Thyroid gland (tissue), 4 donors: ENCODE measurements around the gene ADCY4. TPM values are rescaled to one million over a fixed set of nuclear protein-coding genes. Genes with fewer than 3 reads are reported as not detected.
"Not testable (repeated sequence)": the region's sequence is repeated elsewhere in the genome, so short reads cannot be mapped to it uniquely, and the experiment has no call there.

Source experiments
- DNase-seq, 2 donors: peaks; one replicate each; pipeline ENCODE4 v3.0.0-alpha.2; 2019
- H3K27ac ChIP-seq, 3 donors: fragments of 200-600 bp; sonication (generic); 1 replicate in 2 of 3; 2 replicates in 1 of 3; pipeline ENCODE4 v1.5.1; 2016 to 2019; ENCODE audit warnings: mild to moderate bottlenecking in 1 of 3, moderate library complexity in 1 of 3
- H3K27me3 ChIP-seq: fragments of 200-600 bp; sonication (generic); one replicate; pipeline ENCODE4 v1.5.1; 2019
- H3K36me3 ChIP-seq, 2 donors: fragments of 200-600 bp; sonication (generic); one replicate each; pipeline ENCODE4 v1.5.1; 2016 to 2019
- H3K4me1 ChIP-seq, 2 donors: fragments of 200-600 bp; sonication (generic); one replicate each; pipeline ENCODE4 v1.5.1; 2017 to 2019
- H3K4me3 ChIP-seq, 3 donors: fragments of 200-600 bp; sonication (generic); replicated peaks in 1 of 3; 1 replicate in 2 of 3; 2 replicates in 1 of 3; pipeline ENCODE4 v1.5.1; 2016; ENCODE audit warnings: mild to moderate bottlenecking in 1 of 3
- H3K9me3 ChIP-seq: fragments of 200-600 bp; sonication (generic); one replicate; pipeline ENCODE4 v1.5.1; 2017
- CTCF ChIP-seq, 6 experiments: fragments of 200-600 bp in 3 of 6; fragments of 450-650 bp in 3 of 6; sonication (generic) in 3 of 6; IDR thresholded peaks; one replicate each; pipeline ENCODE4 v1.5.1; 2016 to 2019; ENCODE audit warnings: antibody characterized with exemption in 6 of 6, mild to moderate bottlenecking in 2 of 6, inconsistent platforms in 1 of 6, moderate library complexity in 1 of 6
- POLR2A ChIP-seq, 2 donors: fragments of 450-650 bp; IDR thresholded peaks; one replicate each; pipeline ENCODE4 v1.6.1; 2017; ENCODE audit warnings: antibody characterized with exemption in 2 of 2, mild to moderate bottlenecking in 2 of 2, moderate library complexity in 1 of 2
- whole genome bisulfite sequencing, 2 donors: methylation state at CpG; one replicate each; pipeline ENCODE4 v1.1.5; 2017; 5-methylcytosine and 5-hydroxymethylcytosine counted together
- intact Hi-C: fragments of 100-400 bp; cut with DNase I; formaldehyde crosslinking; loops from one replicate; pipeline ENCODE4 v1.15.1; 2023
- total RNA-seq, 4 donors: library from RNA; depleted of rRNA; stranded (reverse); fragments of >200 nt; gene quantifications; one replicate each; pipeline ENCODE4 v1.2.3, GENCODE V29; 2016

ADCY4 gene
- total RNA-seq, 4 donors from 2014 or later: 35.2 to 65.4 (median 48.8) TPM

DNA sequence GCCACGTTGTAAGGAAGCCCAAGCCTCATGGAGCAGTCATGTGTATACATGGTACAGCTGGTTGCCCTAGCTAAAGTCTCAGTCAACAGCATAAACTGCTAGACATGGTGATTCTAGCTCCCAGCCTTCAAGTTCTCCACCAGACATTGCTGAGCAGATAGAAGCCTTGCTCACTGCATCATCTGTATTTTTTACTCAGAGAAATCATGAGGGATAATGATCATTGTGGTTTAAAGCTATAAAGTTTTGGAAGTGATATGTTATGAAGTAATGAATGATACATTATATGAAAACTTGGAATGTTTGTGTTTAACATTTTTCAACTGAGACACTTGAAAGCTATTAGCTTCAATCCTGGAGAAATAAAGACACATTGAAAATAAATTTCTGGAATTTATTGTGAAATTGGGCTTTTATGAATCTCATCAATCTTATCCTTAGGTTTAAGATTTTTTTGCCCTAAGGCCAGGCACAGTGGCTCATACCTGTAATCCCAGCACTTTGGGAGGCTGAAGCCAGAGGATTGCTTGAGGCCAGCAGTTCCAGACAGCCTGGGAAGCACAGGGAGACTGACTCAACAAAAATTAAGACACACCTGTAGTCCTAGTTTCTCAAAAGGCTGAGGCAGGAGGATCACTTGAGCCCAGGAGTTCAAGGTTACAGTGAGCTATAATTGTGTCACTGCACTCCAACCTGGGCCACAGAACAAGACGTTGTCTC lies 27.5 kb upstream of the ADCY4 start:
- Histone ChIP-seq H3K4me3 (no peak overlapping the region), H3K4me1 (peaks cover 14 to 15% of the 10 kb centered on the region in 2 donors), H3K9me3 (no peaks in the 10 kb centered on the region), H3K27ac (no peak overlapping the region), H3K36me3 (no peaks in the 10 kb centered on the region), H3K27me3 (no peaks in the 10 kb centered on the region)
- TF ChIP-seq POLR2A (IDR thresholded peaks at IDR 0.05): no peak
- TF ChIP-seq CTCF (IDR thresholded peaks at IDR 0.05): no peak
- intact Hi-C loops: no loop called here
- 52 to 55% methylated on average over 2 of the region's 2 CpGs for WGBS, 2 donors
- DNase-seq: no peak

DNA sequence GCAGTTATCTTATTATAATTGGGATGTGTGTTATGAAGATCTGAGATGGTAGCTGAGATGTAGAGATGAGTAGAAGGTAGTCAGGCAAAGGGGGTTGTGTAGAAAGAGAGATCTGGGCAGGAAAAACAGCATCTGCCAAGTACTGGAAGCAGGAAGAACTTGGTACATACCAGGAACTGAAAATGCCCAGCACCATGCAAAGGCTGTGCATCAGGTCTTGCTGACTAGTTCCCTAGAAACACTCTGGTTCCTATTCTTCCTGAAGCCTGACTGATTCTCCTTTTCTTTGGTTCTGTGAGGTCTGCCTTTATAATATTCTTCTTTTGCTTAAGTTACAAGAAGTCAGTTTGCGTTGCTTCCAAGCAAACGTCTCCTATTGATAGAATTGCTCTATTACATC lies 26.5 kb upstream of the ADCY4 start:
- peaks cover 13 to 15% of the 10 kb centered on the region in 2 donors for H3K4me1 ChIP-seq
- H3K9me3 ChIP-seq: no peaks in the 10 kb centered on the region
- WGBS, 2 donors: 77 to 80% methylated on average over 2 of the region's 2 CpGs
- intact Hi-C loops: no loop called here
- no peak overlapping the region for H3K27ac ChIP-seq
- TF ChIP-seq CTCF (IDR thresholded peaks at IDR 0.05) (no peak), POLR2A (IDR thresholded peaks at IDR 0.05) (no peak)
- no peak overlapping the region for H3K4me3 ChIP-seq
- DNase-seq: no peak
- H3K27me3 ChIP-seq: no peaks in the 10 kb centered on the region
- no peaks in the 10 kb centered on the region for H3K36me3 ChIP-seq

- Histone ChIP-seq H3K4me1 (peaks cover 5 to 6% of the 10 kb centered on the region in 2 donors), H3K27ac (no peak overlapping the region), H3K4me3 (no peak overlapping the region), H3K9me3 (no peaks in the 10 kb centered on the region), H3K27me3 (no peaks in the 10 kb centered on the region), H3K36me3 (no peaks in the 10 kb centered on the region)
- no peak for DNase-seq
- TF ChIP-seq POLR2A (IDR thresholded peaks at IDR 0.05): no peak
- no peak for TF ChIP-seq CTCF (IDR thresholded peaks at IDR 0.05)
- WGBS, 2 donors: 92 to 100% methylated on average over 3 of the region's 3 CpGs
- intact Hi-C loops: no loop called here
These were observed 25.4 kb upstream of the ADCY4 start for GRCh38 chr14:24360281-24360680.

DNA sequence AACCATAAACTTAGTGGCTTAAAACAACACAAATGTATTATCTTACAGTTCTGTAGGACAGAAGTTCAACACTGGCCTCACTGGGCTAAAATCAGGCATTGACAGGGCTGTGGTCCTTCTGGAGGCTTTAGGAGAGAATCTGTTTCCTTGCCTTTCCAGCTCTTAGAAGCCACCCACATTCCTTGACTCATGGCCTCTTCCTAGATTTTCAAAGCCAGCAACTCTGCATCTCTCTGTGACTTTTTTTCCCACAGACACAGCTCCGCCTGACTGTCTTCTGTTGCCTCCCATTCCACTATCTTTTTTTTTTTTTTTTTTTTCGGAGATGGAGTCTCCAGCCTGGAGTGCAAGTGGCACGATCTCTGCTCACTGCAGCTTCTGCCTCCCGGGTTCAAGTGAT lies 21.3 kb upstream of the ADCY4 start:
- H3K27me3 ChIP-seq: no peaks in the 10 kb centered on the region
- intact Hi-C loops: no loop called here
- H3K4me1 ChIP-seq: peaks cover 9 to 25% of the 10 kb centered on the region in 2 donors
- DNase-seq: no peak
- H3K36me3 ChIP-seq: no peaks in the 10 kb centered on the region
- 95 to 96% methylated on average over 4 of the region's 4 CpGs for WGBS, 2 donors
- H3K4me3 ChIP-seq: no peak overlapping the region
- TF ChIP-seq POLR2A (IDR thresholded peaks at IDR 0.05) (no peak), CTCF (IDR thresholded peaks at IDR 0.05) (no peak)
- H3K27ac ChIP-seq: no peak overlapping the region
- H3K9me3 ChIP-seq: no peaks in the 10 kb centered on the region

GRCh38 chr14:24355009-24355408 lies 20.1 kb upstream of the ADCY4 start:
- H3K27me3 ChIP-seq: no peaks in the 10 kb centered on the region
- H3K9me3 ChIP-seq: no peaks in the 10 kb centered on the region
- intact Hi-C loops: no loop called here
- no peak overlapping the region for H3K4me3 ChIP-seq
- no peaks in the 10 kb centered on the region for H3K36me3 ChIP-seq
- no peak for DNase-seq
- H3K4me1 ChIP-seq: peaks cover 9 to 25% of the 10 kb centered on the region in 2 donors
- TF ChIP-seq CTCF (IDR thresholded peaks at IDR 0.05) (no peak), POLR2A (IDR thresholded peaks at IDR 0.05) (no peak)
- 89 to 90% methylated on average over 7 of the region's 7 CpGs for WGBS, 2 donors
- no peak overlapping the region for H3K27ac ChIP-seq

- H3K9me3 ChIP-seq, intact Hi-C loops, H3K36me3 ChIP-seq, H3K4me3 ChIP-seq, H3K27ac ChIP-seq, H3K27me3 ChIP-seq, DNase-seq: not testable (repeated sequence)
- H3K4me1 ChIP-seq: peaks cover 9 to 25% of the 10 kb centered on the region in 2 donors
- WGBS, 2 donors: 89 to 95% methylated on average over 3 of the region's 3 CpGs
These were observed 19.6 kb upstream of the ADCY4 start for GRCh38 chr14:24354482-24354825.
